Colon (tissue), 2 donors: Measurements from ENCODE around the gene IPO4.
"Not testable (repeated sequence)": the region's sequence is repeated elsewhere in the genome, so short reads cannot be mapped to it uniquely, and the experiment has no call there.

ENCODE experiments used
- FAIRE-seq: peaks from 2 replicates; lab custom pipeline; 2012; peaks lifted over from hg19 to GRCh38; lab: Jason Lieb, UNC
- donor health status: control.
- donor health status: control.

The IPO4 gene

DNA sequence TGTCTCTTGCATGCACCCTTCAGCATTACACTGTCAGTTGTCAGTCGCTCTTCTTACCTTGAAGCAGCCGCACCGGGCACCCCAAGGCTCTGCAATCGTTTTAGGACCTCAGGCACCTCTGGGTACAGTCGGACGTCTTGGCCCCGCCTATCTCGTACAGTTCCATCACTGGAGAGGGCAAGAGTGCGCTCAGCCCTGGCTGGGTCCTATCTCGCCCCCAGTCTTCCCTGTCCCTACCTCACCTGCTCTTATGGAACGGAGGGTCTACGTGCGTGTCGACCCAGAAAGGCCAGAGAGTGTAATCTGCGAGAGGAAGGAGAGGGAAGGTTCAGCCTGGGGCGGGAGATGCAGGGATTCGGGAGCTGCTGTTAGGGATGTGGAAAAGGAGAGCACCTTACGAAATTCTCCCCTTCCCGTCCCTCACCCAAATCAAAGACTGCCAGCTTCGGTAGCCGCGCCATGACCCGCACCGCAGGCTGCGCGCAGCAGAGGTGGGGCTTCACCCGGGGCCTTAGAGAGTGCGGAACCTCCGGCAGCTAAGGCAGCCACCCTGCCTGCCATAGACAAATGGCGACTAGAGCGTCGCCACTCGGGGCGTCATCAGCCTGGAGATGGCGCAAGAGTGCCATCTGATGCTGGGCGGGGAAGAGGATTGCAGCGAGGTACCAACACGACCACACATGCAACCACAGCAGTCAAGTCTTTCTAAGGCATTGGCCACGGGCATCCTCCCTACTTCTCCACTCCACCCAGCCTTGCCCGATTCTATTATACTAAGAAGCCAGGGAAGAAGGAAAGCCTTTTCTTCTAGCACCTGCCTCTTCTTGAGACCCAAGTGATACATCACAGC is 27.1 kb upstream of the IPO4 start, which contains the start of gene MDP1:
Gene MDP1 (minus strand): TSS at position 572 of the 850 bp plus-strand sequence. CDS start 111 bp downstream, at position 461.
- FAIRE-seq = no peak

DNA sequence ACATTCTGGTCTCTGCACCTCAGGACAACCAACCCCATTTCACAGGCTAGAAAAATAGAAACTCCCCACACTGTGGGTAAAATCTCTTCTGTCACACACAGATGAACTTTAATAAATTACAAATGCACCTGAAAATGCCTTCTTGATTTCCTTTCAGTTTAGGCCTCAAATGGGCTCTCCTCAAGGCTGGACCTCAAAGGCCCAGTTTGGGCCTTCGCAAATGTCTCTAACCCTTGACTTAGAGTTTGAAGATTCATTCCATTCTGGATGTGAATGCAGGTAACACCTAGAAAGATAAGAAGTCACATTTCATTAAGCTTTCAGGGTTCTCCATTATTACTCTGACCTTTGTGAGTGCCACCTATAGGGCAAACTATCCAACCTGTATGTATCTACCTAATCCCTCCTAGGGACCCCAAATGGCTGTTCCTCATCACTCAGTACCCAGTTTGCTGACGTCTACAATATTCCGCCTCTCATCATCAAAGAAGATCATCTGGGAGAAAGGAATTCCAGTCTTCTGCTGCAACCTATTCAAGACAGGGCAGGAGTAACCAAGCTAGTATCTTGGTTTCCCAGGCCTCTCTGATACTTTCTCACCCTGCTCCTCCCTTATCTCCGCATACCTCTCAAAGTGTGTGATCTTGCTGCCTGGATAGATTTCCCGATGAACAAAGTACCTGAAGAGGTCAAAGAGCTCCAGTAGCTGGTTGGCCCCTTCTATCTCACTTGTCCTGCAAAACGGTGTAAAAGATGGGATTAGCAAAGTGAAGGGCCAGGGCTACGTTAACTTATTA is 25.4 kb upstream of the IPO4 start:
- no peak for FAIRE-seq

DNA sequence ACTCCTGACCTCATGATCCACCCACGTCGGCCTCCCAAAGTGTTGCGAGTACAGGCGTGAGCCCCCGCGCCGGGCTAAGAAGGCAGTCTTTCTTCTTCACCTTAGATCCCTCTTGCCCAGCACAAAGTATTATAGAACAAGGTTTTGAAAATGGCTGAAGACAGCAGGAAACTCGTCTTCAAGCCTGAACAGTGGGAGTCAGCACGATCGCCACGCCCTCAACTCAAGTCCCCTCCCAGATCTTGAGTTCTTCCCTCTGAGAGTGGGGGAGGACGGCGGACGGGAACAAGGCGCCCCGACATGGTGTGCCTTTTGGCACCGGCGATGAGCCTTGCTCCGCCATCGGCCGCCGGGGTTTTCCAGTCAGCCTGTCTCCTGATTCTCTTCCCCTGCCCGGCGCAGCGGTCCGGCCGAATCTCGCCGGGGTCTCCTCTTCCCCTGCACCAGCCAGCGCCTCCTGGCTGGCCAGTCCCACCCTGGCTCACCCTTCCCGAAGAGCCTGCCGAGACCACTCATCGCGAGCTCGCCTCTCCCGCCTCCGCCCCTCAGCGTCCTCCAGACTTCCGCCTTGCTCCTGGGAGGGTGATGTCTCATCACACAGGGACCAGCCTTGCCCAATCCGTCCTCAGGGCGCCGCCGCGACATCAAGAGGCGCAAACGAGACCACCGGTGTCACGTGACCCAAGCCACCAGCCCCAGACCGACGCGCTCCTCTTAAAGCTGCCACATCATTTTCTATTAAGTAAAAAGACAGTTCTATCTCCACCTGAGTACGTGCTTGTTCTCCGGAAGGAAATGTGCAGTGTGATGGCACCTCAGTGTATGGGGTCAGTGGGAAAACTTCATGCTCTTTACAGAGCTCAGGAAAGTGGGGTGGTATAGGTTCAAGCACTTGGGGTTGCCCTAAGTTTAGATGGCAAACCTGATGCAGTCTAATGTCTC is 24.6 kb upstream of the IPO4 start, which contains the start of gene CHMP4A:
Gene CHMP4A (minus strand): TSS at position 565 of the 942 bp plus-strand sequence. CDS start 49 bp downstream, at position 516.
- no peak for FAIRE-seq

DNA sequence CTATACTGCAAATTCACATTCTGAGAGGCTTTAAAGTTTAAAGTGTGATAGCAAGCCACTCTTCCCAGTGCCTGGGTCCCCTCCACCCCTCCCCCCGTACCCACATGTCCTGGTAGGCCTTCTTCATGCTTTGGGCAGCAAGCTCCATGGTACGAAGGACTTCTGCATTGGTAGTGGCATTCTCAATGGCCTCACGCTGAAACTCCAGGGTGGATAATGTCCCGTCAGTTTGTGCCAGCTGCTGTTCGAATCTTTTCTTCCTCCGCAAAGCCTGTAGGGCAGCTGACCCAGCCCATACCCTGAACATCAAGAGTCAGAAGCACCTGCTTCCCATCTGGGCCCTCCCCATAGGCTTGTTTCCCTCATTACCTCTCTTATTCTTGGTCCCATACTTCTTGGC is 22.7 kb upstream of the IPO4 start:
- FAIRE-seq = no peak

DNA sequence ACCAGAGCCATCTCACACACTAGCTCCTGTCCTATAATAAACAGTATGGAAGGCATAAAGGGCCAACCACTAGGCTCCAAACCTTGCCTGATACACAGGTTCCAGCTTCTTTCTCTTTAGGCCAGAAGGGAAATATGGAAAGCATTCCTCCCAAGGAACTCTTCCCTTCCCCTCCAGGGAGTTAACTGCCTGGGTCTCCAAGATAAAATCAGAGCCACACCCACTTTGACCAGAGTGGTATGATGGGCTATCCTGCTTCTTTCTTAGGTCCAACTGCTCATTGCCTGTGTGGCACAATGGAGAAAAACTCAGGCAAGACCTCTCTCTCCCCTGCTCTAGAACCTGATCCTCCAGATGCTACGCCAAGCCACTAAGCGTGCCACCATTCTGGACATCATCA is 19.0 kb upstream of the IPO4 start:
- no peak for FAIRE-seq

DNA sequence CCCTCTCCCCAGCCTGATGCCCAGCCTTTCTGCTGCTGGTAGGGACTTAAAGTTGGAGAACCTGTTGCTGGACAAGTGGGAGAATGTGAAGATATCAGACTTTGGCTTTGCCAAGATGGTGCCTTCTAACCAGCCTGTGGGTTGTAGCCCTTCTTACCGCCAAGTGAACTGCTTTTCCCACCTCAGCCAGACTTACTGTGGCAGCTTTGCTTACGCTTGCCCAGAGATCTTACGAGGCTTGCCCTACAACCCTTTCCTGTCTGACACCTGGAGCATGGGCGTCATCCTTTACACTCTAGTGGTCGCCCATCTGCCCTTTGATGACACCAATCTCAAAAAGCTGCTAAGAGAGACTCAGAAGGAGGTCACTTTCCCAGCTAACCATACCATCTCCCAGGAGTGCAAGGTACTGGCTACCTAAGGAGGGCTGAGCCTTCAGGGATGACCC is 18.5 kb upstream of the IPO4 start:
- FAIRE-seq = no peak

DNA sequence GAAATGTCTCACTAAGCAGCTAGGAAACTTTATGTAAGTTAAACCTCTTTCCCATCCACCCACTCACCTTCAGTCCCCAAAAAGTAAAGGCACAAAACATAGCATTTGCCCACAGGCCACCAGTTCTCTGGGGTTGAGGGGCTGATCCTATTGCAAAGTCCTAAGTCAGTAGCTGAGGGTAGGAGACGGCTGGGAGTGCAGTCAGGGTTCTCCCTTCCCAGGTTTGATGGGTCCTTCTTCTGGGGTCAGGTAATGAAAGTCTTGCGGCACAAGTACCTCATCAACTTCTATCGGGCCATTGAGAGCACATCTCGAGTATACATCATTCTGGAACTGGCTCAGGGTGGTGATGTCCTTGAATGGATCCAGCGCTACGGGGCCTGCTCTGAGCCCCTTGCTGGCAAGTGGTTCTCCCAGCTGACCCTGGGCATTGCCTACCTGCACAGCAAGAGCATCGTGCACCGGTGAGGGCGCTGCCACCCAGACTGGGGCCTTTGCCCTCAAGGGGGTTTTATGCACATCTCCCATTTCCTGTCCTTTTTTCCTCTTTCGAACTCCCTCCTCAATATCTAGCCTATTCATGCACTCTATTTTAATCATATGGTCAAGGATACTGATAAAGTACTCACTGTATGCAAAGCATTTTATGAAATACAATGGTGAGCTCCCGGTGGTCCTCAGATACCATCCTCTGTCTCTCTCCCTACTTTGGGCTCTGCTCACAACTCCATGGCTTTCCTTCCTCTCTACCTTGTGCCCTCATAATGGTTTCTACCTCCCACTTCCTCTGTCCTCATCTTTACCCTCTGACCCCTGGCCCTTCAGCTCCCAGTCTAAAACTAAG is 17.9 kb upstream of the IPO4 start:
- no peak for FAIRE-seq

DNA sequence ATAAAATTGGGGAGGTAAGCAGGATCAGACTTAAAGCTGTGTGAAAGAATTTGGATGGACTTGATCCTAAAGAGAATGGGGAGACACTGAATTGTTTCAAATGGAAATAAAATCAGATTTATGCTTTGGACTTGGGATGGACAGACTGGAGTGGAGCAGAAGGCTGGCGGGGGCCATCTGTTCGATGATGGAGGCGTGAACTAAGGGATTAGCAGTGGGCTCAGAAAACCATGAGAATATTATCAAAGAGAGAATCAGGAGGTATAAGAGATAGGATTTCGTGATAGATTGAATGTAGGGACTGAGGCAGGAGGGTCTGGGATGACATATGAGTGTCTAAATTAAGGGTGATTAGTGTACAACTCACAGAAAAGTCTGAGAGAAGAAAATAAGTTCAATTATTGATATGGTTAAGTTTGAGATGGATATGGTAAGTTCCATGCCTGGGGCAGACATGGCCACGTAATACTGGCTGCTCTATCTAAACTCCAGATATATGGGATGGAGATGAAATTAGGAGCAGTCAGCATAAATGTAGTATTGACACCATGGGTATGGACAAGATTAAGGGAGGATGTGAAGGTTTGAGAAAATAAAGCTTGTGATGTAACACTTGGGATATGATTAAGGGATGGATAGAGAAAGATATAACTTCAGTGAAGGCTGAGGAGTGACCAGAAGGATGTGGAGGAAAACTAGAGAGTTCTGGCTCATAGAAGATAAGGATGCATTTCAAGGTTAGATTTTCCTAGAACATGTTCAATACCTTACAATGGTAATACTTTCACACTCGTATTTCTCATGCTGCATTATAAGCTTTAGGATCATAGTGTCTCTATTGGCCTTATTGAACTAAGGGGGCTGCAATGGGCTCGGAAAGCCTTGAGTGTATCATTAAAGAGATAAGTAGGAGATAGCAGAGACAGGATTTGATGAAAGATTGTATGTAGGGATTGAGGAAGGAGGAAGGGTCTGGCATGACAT is 15.8 kb upstream of the IPO4 start:
- FAIRE-seq = no peak

DNA sequence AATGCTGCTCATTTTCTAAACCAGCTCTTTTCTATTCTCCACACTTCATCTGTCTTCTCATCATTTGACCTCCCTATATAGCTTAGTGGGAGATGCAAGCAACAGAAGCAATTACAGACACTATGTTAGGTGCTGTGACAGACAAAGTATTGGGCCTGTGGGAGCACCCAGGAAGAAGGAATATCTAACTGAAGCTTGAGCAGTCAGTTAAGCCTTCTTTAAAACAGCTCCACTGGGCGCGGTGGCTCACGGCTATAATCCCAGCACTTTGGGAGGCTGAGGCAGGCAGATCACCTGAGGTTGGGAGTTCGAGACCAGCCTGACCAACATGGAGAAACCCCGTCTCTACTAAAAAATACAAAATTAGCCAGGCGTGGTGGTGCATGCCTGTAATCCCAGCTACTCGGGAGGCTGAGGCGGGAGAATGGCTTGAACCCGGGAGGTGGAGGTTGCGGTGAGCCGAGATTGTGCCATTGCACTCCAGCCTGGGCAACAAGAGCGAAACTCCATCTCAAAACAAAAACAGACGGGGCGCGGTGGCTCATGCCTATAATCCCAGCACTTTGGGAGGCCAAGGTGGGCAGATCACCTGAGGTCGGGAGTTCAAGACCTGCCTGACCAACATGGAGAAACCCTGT is 14.8 kb upstream of the IPO4 start:
- not testable (repeated sequence) for FAIRE-seq

DNA sequence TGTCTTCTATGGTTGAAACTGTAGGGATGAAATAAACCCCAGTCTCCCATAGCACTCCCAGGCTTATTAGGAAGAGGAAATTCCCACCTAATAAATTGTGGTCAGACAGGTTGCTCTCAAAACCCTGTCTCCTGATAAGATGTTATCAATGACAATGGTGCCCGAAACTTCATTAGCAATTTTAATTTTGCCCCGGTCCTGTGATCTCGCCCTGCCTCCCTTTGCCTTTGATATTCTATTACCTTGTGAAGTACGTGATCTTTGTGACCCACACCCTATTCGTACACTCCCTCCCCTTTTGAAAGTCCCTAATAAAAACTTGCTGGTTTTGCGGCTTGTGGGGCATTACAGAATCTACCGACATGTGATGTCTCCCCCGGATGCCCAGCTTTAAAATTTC is 13.9 kb upstream of the IPO4 start:
- not testable (repeated sequence) for FAIRE-seq

DNA sequence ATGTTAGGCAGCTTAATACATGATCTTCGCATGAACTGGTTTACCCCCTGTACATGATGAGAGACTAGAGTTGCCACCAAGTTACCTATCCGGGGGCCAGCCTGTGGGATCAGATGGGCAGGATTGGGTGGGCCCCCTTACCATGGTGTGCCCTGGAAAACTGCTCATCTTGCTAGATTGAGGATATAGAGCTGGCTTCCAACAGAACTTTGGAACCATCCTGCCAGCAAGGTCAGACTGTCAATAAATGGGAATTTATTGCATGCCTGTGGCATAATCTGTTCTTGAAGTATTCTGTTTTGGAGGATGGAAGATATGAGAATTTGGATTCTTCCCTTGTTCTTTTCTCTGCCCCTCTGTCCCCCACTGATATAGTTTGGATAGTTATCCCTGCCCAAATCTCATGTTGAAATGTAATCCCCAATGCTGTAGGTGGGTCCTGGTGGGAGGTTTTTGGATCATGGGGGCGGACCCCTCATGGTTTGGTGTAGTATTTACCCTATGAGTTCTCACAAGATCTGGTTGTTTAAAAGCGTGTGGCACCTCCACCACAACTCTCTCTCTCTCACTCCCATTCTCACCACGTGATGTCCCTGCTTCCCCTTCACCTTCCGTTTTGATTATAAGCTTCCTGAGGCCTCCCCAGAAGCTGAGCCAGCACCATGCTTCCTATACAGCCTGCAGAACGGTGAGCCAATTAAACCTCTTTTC is 10.4 kb upstream of the IPO4 start:
- no peak for FAIRE-seq

DNA sequence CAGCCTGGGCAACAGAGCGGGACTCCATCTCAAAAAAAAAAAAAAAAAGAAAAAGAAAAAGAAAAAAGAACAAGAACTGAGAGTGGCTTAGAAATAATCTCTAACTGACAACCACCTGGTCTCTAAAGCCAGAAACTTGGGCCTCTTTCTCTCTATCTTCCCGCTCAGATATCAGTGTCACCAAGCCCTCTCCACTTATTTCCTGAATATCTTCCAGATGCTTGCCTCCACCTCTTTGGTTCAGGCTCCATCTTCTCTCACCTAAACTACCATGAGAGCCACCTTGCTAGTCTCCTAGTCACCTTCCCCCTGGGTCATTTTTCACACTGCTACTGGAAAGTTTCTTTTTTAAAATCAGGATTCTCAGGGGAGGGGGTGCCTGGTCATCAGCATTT is 8.4 kb upstream of the IPO4 start:
- no peak for FAIRE-seq

DNA sequence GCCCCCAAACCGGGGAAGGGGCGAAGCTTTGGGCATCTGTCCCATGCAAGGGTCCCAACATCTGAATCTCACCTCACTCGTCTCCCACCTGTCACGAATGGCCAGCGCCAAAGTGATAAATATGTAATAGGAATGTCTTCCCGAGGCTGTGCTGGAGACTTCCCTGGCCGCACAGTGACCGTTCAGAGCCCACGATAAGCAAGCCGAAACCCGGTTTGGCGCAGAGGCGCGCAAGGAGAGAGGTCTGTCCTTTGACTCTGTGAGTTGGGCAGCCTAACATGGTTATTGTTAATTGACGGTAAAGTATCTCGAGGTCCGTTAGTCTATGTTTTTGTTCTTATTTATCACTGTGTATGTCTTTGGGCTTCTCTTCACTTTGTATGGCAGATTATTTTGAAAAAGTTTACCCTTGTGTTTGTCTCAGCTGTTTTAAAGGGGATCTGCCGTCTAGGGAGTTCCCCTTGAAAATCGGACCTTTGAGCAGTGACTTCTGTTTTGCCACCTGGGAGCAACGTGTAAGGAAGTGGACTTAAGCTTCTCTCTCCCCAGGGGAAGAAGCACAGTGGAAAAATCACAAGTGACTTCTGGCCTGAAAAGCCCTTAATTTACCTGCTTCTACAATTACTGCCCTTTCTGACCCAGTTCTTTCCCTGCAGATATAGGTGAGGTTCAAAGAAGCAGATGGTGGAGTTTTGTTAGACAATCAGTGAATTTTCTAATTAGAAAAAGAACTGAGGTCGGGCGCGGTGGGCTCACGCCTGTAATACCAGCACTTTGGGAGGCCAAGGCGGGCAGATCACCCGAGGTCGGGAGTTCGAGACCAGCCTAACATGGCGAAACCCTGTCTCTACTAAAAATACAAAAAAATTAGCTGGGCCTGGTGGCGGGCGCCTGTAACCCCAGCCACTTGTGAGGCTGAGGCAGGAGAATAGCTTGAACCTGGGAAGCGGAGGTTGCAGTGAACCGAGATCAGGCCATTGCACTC is 7.7 kb upstream of the IPO4 start:
- no peak for FAIRE-seq

DNA sequence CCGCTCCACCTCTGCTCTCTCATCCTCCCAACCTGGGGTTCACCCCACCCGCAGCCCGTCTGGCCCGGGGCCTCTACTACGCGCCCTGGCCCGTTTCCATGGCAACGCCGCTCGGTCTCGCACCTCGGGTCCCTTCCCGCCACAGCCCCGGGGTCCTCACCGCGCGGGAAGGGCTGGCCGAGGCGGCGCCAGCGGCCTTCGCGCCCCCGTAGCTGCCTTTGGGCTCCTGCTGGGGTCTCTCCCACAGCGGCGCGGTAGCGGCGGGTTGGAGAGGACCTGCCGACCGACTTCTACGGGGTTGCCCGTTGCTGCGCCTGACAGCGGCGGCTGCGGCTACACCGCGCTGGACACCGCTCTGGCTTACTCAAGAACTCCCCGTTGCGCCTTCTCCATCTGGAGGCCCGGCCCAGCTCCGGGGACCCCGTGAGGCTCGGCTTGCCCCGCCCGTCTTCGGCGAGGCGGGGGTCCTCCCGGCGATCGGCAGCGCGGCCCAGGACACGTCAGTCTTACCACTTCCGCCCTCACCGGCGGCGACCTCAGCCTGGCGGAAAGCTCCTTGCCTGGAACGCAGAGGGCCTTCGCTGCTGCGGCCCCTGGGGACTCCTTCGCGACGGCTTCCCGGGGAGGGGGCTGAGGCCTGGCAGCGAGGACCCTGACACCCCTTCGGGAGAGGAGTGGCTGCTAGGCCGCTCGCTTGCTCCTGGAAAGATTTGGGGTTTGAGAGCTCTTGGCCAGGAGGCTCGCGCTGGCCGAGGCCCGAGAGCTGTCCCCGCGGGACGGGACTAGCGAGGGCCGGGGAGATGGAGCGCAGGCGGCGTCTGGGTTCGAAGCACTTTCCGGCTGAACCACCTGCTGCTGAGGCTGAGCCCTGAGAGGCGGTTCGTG is 6.8 kb upstream of the IPO4 start, which contains the start of gene TM9SF1:
Gene TM9SF1 (minus strand): TSS at position 256 of the 885 bp plus-strand sequence. CDS start 422 bp downstream, outside the sequence.
- FAIRE-seq = no peak

DNA sequence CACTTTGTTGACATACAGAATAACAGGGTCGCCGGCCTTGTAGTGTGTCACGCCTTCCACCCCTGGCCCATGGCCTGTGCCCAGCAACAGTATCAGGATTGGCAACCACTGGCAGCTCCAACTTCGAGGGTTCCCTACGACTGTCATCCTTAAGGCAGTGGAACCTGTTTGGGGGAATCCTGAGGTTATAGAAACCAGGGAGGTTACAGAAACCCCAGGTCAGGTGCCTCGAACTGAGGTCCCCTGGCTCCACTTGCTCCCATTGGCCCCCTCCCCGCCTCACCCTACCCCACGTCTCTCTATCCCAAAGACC is 6.2 kb upstream of the IPO4 start:
- FAIRE-seq = no peak

DNA sequence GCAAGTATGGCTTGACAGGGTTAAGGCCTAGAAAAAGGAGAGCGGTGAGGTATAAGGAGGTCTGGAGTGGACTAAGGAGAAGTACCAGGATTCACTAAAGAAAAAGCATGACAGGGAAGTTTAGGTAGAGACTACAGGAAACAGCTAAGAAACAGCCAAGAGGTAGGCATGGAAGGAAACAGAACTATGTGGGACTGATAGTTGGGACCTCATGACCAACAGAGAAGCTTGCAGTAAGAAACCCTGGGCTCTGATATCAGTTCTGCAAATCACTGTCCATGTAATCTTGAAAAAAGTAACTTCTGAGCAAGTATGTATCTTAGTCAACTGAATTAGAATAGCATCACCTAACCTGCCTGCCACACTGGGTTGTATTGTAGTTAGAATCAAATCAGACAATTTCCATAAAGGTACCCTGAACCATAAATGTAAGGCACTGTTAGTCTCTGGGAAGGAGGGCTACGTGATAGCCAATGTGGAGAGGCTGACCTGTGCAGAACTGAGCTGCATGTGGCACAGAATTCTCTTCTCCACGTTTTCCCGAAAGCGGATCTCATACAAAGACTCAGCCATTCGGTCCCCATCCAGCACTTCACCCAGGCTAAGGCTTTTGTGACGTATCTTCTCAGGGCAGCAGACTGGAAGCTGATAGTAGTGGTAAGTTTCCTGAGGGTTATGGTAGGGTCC is 5.7 kb upstream of the IPO4 start:
- FAIRE-seq = no peak
